H1 (cell line): ENCODE data around the gene ERP44. TPM values are rescaled to one million over a fixed set of nuclear protein-coding genes. Genes with fewer than 3 reads are reported as not detected.

Experiments
- ASH2L ChIP-seq: fragments of 200-600, 300-600 bp; sonication (generic); IDR thresholded peaks from one replicate; pipeline ENCODE4 v1.7.1; 2017; ENCODE audit warnings: low read length
- HDAC2 ChIP-seq, 2 experiments: fragments of 300-600 bp in 1 of 2; sonication (generic) in 1 of 2; IDR thresholded peaks; 2 replicates each; pipeline ENCODE4 v1.6.1; 2011 to 2012; ENCODE audit warnings: low read depth in 2 of 2, low read length in 2 of 2, mild to moderate bottlenecking in 2 of 2, moderate library complexity in 2 of 2, borderline replicate concordance in 1 of 2, inconsistent platforms in 1 of 2
- RFX5 ChIP-seq: IDR thresholded peaks from 2 replicates; pipeline ENCODE4 v1.6.1; 2011; ENCODE audit warnings: low read depth, low read length, improper control_type of control experiment, borderline replicate concordance
- RNF2 ChIP-seq: fragments of 200-900, 300-1000 bp; sonication (generic); IDR thresholded peaks from 2 replicates; pipeline ENCODE4 v1.7.1; 2016; ENCODE audit warnings: borderline replicate concordance, low read depth, mild to moderate bottlenecking, antibody characterized with exemption, low read length; ENCODE audit not compliant: poor library complexity, severe bottlenecking; ENCODE audit errors: missing control alignments
- RXRA ChIP-seq: IDR thresholded peaks from 2 replicates; pipeline ENCODE4 v1.6.1; 2011; ENCODE audit warnings: low read depth, mild to moderate bottlenecking, low read length, moderate library complexity; ENCODE audit not compliant: insufficient read depth
- SIX5 ChIP-seq: IDR thresholded peaks from 2 replicates; pipeline ENCODE4 v1.6.1; 2011; ENCODE audit warnings: mild to moderate bottlenecking, low read depth, low read length
- SP2 ChIP-seq: IDR thresholded peaks from 2 replicates; pipeline ENCODE4 v1.6.1; 2012; ENCODE audit warnings: mild to moderate bottlenecking, low read length, inconsistent platforms
- polyA plus RNA-seq, 7 experiments: library from polyadenylated mRNA; depleted of rRNA in 3 of 7; stranded (reverse) in 5 of 7; unstranded in 2 of 7; fragments of >200 nt in 5 of 7; fragments of 200-250 nt in 2 of 7; gene quantifications; 1 replicate in 5 of 7; 2 replicates in 1 of 7; 4 replicates in 1 of 7; pipeline versions ENCODE4 v1.2.1 to v1.2.3, GENCODE V29; 2011 to 2013; ENCODE audit warnings: missing spikeins in 2 of 7, mixed read lengths in 2 of 7
- total RNA-seq: library from RNA; stranded (reverse); fragmentation: NEBNext Ultra II Directional; extraction: Animal tissue kit (Norgen Biotek cat#: 25700); gene quantifications from 2 replicates; pipeline ENCODE4 v1.2.1, GENCODE V29; 2021
- TF ChIP-seq, protein P1 (sequence below): fragments of 300-600 bp; sonication (generic); IDR thresholded peaks from 2 replicates; pipeline ENCODE4 v1.7.1; 2012; ENCODE audit warnings: low read length, moderate library complexity, mild to moderate bottlenecking, inconsistent platforms; ENCODE audit not compliant: insufficient replicate concordance

Gene ERP44
- total and polyA plus RNA-seq, 2 of the 8 experiments (the other 6 are each of a cell fraction or from before 2014, with no cell fraction given) = 5.7 to 15.6 TPM

DNA sequence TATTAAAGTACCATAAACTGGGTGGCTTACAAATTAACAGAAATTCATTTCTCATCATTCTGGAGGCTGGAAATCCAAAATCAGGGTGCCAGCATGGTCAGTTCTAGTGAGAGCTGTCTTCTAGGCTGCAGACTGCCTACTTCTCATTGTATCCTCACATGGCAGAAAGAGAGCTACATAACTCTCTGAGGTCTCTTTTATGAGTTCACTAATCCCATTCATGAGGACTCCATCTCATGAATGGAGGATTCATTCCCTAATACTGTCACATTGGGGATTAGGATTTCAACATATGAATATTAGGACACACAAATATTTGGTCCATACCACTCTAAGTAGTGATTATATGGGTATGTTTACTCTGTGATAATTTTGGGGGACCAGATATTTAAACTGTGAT, 84.0 kb downstream of the ERP44 start (continued):
- TF ChIP-seq, protein P1, sequence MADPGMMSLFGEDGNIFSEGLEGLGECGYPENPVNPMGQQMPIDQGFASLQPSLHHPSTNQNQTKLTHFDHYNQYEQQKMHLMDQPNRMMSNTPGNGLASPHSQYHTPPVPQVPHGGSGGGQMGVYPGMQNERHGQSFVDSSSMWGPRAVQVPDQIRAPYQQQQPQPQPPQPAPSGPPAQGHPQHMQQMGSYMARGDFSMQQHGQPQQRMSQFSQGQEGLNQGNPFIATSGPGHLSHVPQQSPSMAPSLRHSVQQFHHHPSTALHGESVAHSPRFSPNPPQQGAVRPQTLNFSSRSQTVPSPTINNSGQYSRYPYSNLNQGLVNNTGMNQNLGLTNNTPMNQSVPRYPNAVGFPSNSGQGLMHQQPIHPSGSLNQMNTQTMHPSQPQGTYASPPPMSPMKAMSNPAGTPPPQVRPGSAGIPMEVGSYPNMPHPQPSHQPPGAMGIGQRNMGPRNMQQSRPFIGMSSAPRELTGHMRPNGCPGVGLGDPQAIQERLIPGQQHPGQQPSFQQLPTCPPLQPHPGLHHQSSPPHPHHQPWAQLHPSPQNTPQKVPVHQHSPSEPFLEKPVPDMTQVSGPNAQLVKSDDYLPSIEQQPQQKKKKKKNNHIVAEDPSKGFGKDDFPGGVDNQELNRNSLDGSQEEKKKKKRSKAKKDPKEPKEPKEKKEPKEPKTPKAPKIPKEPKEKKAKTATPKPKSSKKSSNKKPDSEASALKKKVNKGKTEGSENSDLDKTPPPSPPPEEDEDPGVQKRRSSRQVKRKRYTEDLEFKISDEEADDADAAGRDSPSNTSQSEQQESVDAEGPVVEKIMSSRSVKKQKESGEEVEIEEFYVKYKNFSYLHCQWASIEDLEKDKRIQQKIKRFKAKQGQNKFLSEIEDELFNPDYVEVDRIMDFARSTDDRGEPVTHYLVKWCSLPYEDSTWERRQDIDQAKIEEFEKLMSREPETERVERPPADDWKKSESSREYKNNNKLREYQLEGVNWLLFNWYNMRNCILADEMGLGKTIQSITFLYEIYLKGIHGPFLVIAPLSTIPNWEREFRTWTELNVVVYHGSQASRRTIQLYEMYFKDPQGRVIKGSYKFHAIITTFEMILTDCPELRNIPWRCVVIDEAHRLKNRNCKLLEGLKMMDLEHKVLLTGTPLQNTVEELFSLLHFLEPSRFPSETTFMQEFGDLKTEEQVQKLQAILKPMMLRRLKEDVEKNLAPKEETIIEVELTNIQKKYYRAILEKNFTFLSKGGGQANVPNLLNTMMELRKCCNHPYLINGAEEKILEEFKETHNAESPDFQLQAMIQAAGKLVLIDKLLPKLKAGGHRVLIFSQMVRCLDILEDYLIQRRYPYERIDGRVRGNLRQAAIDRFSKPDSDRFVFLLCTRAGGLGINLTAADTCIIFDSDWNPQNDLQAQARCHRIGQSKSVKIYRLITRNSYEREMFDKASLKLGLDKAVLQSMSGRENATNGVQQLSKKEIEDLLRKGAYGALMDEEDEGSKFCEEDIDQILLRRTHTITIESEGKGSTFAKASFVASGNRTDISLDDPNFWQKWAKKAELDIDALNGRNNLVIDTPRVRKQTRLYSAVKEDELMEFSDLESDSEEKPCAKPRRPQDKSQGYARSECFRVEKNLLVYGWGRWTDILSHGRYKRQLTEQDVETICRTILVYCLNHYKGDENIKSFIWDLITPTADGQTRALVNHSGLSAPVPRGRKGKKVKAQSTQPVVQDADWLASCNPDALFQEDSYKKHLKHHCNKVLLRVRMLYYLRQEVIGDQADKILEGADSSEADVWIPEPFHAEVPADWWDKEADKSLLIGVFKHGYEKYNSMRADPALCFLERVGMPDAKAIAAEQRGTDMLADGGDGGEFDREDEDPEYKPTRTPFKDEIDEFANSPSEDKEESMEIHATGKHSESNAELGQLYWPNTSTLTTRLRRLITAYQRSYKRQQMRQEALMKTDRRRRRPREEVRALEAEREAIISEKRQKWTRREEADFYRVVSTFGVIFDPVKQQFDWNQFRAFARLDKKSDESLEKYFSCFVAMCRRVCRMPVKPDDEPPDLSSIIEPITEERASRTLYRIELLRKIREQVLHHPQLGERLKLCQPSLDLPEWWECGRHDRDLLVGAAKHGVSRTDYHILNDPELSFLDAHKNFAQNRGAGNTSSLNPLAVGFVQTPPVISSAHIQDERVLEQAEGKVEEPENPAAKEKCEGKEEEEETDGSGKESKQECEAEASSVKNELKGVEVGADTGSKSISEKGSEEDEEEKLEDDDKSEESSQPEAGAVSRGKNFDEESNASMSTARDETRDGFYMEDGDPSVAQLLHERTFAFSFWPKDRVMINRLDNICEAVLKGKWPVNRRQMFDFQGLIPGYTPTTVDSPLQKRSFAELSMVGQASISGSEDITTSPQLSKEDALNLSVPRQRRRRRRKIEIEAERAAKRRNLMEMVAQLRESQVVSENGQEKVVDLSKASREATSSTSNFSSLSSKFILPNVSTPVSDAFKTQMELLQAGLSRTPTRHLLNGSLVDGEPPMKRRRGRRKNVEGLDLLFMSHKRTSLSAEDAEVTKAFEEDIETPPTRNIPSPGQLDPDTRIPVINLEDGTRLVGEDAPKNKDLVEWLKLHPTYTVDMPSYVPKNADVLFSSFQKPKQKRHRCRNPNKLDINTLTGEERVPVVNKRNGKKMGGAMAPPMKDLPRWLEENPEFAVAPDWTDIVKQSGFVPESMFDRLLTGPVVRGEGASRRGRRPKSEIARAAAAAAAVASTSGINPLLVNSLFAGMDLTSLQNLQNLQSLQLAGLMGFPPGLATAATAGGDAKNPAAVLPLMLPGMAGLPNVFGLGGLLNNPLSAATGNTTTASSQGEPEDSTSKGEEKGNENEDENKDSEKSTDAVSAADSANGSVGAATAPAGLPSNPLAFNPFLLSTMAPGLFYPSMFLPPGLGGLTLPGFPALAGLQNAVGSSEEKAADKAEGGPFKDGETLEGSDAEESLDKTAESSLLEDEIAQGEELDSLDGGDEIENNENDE = no peak
- no peak for TF ChIP-seq RFX5
- no peak for TF ChIP-seq RXRA
- no peak for TF ChIP-seq ASH2L
- no peak for TF ChIP-seq RNF2
- no peak for TF ChIP-seq SP2
- no peak for TF ChIP-seq SIX5
- no peak for TF ChIP-seq HDAC2 (IDR thresholded peaks at IDR 0.05; ENCODE audit: borderline replicate concordance in 1 of 2, low read depth in 2 of 2, low read length in 2 of 2)
